Measurements from ENCODE around the gene EXOSC10.

EXOSC10 gene

GRCh38 chr1:11059155-11059967 lies 40.3 kb downstream of the EXOSC10 start (continued):
- TF ChIP-seq PATZ1 (tag by site-specific recombination; IDR thresholded peaks at IDR 0.05) (no peak; the same call in 1 of the 2 replicates), ZNF600 (tag by site-specific recombination; IDR thresholded peaks at IDR 0.05) (no peak), ZNF302 (tag by site-specific recombination; IDR thresholded peaks at IDR 0.05; ENCODE audit: low read depth) (no peak), YY2 (tag by site-specific recombination; IDR thresholded peaks at IDR 0.05) (0 out of 2 replicates have a peak, but pooled peaks have one; percentile 21), ZNF660 (tag by site-specific recombination; IDR thresholded peaks at IDR 0.05) (no peak), SP7 (tag by site-specific recombination; IDR thresholded peaks at IDR 0.05) (no peak), ZNF488 (tag by site-specific recombination; IDR thresholded peaks at IDR 0.05) (no peak), MZF1 (tag by site-specific recombination; IDR thresholded peaks at IDR 0.05; ENCODE audit: borderline replicate concordance) (no peak), ZBTB7A (tag by site-specific recombination; IDR thresholded peaks at IDR 0.05; ENCODE audit: low read depth) (no peak; the same call in 1 of the 2 replicates), CTCF (tag by site-specific recombination; IDR thresholded peaks at IDR 0.05) (peak; percentile 40; the same call in 1 of the 2 replicates), KLF9 (tag by site-specific recombination; IDR thresholded peaks at IDR 0.05; ENCODE audit: low read depth) (peak; percentile 27; the same call in 1 of the 2 replicates), ZNF623 (tag by site-specific recombination; IDR thresholded peaks at IDR 0.05) (no peak), ZNF26 (tag by site-specific recombination; IDR thresholded peaks at IDR 0.05) (no peak), GLIS2 (tag by site-specific recombination; IDR thresholded peaks at IDR 0.05) (peak; percentile 77), ZFP69B (tag by site-specific recombination; IDR thresholded peaks at IDR 0.05) (peak; percentile 34; the same call in 1 of the 2 replicates), ZNF529 (tag by site-specific recombination; IDR thresholded peaks at IDR 0.05; ENCODE audit: insufficient replicate concordance) (no peak), PRDM4 (tag by site-specific recombination; IDR thresholded peaks at IDR 0.05) (no peak), ZNF416 (tag by site-specific recombination; IDR thresholded peaks at IDR 0.05) (no peak), ZNF394 (tag by site-specific recombination; IDR thresholded peaks at IDR 0.05; ENCODE audit: borderline replicate concordance) (peak; percentile 15; the same call in 1 of the 2 replicates), ZNF645 (tag by site-specific recombination; IDR thresholded peaks at IDR 0.05) (0 out of 2 replicates have a peak, but pooled peaks have one; percentile 8), ZBTB20 (tag by site-specific recombination; IDR thresholded peaks at IDR 0.05) (peak; percentile 39; the same call in 1 of the 2 replicates), SETDB1 (IDR thresholded peaks at IDR 0.05; ENCODE audit: insufficient read length, low read length) (no peak), YY1 (tag by site-specific recombination; IDR thresholded peaks at IDR 0.05) (0 out of 2 replicates have a peak, but pooled peaks have one; percentile 23), ZBTB26 (tag by site-specific recombination; optimal IDR thresholded peaks at IDR 0.05) (peak; percentile 68), ZNF791 (tag by site-specific recombination; IDR thresholded peaks at IDR 0.05) (no peak), ZXDB (tag by site-specific recombination; IDR thresholded peaks at IDR 0.05) (peak; percentile 61; the same call in 1 of the 2 replicates), ZNF777 (tag by site-specific recombination; IDR thresholded peaks at IDR 0.05; ENCODE audit: borderline replicate concordance) (no peak), SALL2 (tag by site-specific recombination; IDR thresholded peaks at IDR 0.05; ENCODE audit: borderline replicate concordance) (no peak)

All from HEK293 (cell line).